SIG-M5 treated with dmso at 0.1 percent for 504 hours (cell line): ENCODE results near the gene CSTF1.
A peak's percentile ranks its signal among the peaks of the same experiment; 100 is the strongest.
"Not testable (repeated sequence)": the region's sequence is repeated elsewhere in the genome, so short reads cannot be mapped to it uniquely, and the experiment has no call there.

Experiments
- DNase-seq: peaks from one replicate; lab custom pipeline; 2025; ENCODE audit not compliant: unreplicated experiment; lab: John Stamatoyannopoulos, UW

The CSTF1 gene

DNA sequence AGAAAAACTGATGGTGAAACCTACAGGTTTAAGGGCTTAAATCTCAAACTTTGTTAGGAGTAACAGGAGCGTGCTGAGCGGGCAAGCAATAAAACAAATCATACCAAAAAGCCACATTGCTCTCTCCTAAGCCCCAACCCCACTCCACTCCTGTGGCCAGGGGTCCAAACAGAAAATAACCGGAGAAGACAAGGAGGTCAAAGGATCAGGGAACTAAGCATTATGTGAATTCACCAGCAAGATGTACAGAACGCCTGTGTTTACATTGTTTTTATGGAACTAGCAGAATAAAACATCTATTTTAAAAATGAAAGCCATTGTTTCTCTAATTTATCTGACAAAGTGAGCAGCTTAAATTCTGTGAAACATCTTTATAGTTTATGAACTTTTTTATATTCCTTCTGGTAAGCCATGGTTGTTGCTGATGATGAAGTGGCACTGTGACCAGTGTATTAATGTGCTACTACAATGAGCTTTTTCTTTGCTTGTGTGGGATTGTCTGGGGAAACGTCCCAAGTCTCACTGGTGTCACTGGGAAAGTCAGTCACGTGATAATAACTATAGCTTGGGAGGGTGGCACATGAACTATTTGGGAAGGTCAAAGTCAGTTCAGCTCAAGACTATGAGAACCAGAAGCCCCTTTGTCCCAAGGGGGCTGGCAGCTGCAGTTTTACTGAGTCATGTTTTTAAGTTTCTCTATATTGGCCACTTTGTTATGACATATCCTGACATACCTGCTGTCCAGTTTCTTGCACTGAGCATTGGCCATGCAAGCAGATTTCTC is 23.9 kb upstream of the CSTF1 start:
- DNase-seq, result no peak

DNA sequence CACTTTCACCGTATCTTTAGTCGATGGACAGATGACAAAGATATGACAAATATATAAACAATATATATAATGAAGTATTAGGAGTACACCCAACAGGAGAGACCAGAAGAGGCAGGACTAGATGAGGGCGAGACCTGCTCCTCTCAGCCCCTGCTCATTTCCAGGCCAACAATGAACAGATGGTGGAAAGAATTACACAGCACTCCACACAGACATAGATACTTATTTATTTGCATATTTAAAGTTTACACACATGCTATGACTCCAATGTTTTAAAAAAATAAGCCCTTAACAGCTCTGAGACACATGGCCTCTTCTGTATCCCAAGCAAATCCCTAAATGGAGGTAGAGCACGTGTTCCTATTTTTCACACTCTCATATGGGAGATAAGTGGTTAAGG is 23.3 kb upstream of the CSTF1 start:
- DNase-seq, result no peak

DNA sequence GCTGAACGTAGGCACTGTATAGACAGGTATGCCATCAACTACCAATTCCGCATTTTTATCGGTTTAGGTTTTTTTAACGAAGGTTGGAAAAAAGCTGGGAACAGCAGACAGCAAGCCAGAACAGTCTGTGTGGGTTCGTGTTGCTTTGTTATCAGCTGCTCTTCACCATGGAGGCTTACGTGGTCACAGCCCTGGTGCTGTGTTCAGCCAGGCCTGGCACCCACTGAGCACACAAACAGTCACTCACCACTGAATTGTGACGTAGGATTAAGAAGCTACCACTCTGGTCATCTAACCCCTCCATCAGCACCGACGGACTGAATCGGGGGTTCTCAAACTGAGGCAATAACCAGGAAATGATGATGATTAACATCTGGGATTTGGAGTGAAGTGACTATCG is 20.5 kb upstream of the CSTF1 start:
- DNase-seq, result no peak

DNA sequence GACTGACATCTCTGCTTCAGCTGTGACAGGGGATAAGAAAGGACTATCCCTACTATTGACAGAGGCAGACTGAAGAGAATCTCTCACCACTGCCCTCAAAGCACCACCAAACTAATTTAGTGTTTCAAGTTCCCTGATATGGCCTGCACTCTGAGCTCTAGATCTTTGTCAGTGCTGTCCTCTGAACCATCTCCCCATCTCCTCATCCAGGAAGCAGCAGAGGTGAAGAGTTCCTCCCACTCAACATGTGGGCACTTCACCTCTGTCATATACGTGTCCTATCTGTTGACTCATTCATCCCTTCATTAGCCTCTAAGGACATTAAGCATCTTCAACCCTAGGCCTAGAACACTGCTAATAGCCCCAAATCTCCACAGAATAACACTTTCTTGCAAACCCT is 19.6 kb upstream of the CSTF1 start:
- DNase-seq, result no peak

DNA sequence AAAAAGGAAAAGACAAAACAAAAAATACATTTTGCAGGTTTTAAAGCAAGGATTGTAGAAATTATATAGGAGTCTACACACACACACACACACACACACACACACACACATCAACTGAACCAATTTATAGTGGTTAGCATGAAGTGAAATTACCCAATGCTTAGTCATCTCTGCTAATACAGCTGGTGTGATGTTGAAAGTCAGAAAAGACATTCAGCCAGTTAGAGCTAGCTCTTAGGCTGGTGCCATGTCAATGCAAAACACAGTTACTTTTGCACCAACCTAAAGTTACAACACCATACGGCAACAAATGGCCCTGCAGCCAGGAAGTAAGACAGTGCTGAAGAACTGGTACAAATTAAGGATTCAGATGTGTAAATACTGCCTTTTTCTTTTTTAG is 18.5 kb upstream of the CSTF1 start:
- DNase-seq, result peak; percentile 97

DNA sequence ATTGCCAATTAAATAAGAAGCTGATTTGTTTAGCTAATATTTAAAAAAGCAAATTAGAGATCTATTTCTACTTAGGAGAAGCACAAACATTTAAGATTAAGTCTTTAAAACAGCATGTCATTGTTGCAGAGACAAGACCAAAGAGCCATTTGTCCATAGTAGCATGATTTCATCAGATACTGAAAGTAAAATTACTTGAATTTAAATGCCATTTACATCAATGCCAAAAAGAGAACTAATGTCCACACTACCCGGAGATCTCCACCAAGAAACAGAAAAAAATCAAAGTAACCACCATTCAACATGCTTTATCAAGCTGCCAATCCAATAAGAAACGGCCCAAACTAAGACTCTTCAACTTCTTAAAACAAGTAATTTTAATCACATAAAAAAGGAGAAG is 16.1 kb upstream of the CSTF1 start:
- DNase-seq, result no peak

DNA sequence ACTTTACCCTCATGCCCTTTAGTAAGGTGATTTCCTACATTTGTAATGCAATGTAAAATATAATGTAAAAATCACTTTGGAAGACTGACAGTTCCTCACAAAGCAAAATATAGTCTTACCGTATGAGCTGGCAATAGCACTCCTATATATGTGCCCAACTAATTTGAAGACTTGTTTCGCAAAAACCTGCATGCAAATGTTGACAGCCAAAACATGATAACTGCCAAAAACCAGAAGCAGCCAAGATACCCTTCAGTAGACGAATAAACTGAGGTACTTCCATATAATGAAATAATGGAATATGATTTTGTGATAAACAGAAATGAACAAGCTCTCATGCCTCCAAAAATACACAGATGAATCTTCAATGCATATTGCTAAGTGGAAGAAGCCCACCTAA is 14.1 kb upstream of the CSTF1 start:
- no peak for DNase-seq

DNA sequence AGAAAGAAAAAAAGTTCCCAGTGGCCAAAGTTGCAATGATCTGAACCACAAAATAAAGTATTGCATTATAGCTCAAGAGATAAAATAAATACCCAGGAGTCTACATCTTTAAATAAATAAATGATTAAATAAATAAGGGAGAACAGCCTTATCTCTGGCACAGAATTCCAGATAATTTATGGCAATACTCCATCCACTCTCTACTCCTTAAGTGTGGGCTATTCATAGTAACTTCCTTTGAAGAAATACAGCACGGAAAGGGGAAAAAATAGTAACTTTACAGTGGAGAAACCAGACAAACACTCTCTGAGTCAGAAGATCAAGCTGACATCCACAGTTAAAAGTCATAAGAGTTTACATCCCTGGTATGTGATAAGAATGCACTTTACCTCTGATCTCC is 12.1 kb upstream of the CSTF1 start:
- no peak for DNase-seq

DNA sequence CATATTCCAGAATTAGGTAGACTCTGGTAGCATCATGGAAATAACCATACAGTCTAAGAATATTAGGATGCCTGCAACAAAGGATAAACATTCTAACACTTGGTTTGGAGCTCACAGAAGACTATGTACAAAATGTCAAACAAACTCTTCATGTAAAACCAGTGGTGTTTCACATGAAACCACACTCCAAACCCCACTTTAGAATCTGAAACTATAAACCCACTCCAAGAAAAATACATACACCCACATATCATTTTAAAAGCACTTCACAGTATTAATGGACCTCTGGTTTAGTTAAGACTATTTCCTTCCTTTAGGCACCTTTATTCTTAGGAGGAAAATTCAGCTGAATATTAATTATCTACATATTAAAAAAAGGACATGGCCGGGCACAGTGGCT is 10.9 kb upstream of the CSTF1 start:
- no peak for DNase-seq

DNA sequence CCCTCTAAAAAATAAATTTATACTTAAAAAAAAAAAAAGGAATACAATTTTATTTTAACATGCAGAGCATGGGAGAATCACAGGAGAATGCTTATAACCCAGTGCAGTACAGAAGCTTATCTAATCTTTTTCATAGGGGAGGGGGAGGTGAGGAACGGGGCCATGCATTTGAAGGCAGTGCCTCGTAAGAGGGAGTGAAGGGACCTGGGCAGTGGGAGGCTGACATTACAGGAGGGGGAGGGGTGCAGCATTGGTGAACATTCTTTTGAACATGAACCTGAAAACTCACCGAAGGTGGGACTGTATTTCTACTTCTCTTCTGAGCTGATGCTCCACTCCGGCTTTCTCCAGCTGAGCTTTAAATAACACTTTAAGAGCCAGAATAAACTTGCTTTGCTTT is 9.7 kb upstream of the CSTF1 start:
- DNase-seq, result no peak

DNA sequence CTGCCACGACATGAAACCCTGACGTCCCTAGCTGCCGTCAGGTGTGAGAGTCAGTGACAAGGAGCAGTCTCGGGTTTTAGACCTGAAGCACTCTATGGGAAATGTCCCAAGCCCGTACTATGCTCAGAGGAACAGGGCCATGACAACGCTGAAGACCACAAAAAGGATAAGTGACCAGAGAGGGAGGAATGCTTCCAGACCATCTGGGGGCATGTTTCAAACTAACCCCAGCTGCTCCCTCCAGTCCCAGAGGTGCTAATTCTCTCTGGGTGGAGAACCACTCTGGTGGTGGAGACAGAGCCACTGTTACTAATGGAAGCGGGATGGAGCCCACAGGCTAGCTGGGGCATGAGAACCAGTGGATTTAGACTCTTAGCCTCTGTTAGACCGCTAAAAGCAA is 9.1 kb upstream of the CSTF1 start:
- no peak for DNase-seq

DNA sequence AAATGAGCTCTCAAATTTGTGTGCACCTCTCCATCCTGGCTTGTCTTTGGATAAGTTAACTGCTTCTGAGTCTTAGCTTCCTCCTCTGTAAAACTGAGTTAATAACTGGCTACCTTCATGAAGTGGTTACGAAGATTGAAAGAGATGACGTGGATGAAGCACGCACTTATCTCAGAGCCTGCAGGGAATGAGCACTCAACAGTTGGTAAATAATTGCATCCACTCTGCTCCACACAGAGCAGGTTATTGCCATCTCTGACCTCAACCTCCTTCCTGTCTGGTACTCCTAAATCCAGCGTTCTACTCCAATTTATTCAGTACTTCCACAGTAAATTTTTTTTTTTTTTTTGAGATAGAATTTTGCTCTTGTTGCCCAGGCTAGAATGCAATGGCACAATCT is 7.3 kb upstream of the CSTF1 start:
- DNase-seq, result no peak

DNA sequence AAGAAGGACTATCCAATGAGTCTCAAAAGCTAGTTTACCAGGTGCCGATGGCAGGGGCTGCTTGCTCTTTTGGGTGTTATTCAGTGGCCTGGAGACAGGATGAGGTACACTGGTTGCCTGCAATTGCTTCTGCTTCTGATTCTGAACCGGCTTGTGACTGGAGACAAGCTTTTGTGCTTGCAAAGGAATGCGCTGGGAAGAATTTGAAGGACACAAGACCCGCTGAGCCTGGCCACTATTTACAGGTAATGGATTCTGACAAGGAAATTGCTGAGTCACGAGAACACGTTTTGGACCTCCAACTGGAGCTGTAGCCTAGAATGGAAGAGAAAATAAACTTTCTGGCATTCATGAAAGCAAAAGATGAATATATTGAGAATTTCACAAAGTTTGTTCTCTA is 6.2 kb upstream of the CSTF1 start:
- DNase-seq, result no peak

DNA sequence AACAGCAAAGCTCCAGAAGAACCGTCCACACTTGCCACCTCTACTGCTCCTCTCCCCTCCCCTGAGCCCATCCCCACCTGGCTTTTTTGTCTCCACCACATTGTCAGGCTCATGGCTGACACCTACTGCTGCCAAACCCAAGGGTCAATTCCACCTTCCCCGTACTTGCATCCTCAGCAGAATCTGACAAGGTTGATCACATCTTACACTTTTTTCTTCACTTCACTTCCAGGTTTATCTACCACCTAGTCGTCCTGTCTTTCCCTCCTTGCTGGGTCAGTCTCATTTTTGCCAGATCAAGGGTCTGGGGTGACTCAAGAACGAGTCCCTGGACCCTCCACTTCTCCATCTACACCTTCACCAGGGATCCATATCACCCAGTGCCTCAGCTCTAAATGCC is 3.6 kb upstream of the CSTF1 start:
- DNase-seq, result no peak

DNA sequence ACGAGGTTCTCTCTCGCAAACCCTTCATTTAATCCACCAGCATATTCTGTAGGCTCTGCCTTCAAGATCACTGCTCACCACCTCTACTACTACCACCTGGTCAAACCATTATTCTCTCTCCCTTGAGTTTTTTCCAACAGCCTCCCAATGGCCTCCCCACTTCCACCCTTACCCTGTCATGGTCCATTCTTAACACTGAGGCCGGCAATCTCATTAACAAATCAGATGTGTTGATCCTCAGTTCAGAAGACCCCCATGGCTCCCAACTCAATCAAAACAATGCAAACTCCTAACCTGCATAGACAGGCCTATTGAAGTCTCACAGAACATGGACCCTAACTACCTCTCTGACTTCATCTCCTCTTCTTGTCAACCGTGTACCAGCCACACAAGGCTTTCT is 2.6 kb upstream of the CSTF1 start:
- no peak for DNase-seq

DNA sequence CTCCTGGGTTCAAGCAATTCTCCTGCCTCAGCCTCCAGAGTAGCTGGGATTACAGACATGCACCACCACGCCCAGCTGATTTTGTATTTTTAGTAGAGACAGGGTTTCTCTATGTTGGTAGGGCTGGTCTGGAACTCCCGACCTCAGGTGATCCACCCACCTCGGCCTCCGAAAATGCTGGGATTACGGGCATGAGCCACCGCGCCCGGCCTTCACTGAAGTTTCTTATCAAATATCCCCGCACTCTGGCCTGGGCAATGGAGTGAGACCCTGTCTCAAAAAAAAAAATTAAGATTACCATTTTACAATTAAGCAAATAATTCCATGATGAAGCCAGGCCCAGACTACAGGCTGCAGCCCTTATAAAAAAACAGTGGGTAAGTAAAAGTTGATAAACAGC is 2.0 kb upstream of the CSTF1 start:
- DNase-seq, result not testable (repeated sequence)

DNA sequence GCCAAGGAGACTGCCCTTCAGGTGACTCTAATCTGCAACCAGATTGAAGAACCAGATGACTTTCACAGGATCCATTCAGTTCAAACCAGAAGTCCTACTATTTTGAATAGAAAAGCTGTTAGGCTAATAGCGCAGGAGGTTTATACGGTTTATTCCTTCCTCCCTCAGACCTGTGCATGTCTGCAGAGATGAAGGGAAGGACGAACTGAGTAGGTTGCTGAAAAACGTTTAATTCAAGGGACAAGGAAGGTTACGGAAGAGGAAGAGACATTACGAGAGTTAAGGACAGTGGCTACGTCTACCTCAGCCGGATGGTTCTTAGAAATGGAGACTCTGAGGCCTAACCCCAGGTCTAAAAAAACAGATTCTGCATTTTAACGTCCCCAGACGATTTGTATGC is 1.4 kb upstream of the CSTF1 start:
- DNase-seq, result peak; percentile 52

DNA sequence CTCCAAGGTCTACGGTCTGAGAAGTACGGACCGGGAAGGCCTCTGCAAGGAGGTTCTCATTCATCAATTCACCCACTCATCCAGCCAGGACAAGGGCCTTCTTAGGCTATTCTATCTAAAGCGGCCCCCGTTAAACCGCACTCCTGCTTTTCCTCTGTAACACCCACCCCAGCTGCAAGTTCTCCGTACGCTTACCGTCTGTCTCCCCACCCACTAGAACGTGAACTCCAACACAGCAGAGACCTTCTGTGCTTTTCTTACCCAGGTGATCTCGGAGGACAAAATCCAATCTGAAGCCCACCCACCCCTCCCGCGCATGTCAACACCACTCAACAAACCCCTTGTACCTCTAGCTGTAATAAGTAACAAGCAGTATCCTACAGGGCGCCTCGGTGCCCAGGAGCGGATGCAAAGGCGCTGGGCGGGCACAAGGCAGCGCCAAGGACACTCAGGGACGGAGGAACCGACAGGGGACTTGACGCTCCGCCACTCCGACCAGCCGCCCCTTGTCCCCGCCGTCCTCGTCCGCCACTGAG is 781 bp upstream of the CSTF1 start:
- peak; percentile 45 for DNase-seq

DNA sequence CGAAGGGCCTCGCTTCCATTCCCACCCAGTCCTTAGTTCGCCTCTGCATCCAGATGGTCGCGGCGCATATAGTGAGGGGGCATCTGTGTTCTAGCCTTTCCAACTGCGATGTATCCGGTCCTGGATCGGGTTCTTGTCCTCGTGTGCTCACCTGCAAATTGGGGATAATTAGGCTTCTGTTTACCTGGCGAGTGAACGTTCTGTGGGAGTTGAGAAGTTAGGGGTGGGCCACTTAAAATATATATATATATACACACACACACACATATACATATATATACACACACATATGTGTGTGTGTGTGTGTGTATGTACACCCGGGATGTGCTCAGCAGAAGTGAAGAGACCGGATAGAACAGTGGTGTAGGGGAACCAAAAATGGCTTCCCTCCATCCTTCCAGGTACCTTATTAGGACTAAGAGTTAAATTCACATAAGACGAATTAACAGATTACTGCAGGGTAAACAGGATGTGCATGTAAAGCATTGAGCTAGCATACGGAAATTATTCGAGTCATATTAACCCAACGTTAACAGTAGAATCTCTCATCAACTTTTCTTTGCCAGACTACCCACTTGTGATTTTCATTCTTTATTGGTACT is 537 bp downstream of the CSTF1 start:
- peak; percentile 15 for DNase-seq

DNA sequence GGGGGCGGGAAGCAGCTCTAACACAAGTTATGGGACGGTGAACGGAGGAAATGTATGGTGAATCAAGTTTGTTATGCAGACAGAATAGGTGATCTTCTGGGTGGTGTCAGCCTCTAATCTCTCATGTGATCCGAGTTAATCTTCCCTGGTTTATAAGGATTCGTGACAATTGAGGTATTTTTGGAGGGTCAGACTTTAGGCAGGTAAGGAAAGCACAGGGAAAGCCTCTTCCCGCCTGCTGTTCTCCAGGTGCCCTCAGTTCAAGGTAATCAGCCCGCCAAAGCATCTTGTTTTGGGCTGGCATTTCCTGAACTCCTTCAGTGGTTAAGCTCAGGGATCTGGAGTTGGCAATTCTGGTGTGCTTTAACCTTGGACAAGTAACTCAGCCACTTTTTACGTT is 1.2 kb downstream of the CSTF1 start:
- no peak for DNase-seq

DNA sequence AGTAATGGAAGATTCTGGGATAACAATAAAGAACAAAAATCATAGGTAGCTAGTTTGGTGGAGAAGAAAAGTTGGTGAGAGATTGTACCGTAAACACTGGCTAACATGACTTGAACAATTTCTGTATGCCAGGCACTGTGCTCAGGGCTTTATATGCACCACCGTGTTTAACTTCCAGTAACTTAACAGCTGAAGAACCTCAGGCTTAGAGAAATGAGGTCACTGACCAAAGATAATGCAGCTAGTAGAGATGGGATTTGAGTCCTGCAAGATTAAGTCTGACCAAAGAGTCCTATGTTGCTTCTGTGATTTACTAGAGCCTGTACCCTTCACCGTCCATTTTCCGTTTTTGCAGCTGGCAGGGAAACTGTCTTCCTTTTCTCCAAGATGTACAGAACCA is 2.7 kb downstream of the CSTF1 start:
- DNase-seq, result no peak

DNA sequence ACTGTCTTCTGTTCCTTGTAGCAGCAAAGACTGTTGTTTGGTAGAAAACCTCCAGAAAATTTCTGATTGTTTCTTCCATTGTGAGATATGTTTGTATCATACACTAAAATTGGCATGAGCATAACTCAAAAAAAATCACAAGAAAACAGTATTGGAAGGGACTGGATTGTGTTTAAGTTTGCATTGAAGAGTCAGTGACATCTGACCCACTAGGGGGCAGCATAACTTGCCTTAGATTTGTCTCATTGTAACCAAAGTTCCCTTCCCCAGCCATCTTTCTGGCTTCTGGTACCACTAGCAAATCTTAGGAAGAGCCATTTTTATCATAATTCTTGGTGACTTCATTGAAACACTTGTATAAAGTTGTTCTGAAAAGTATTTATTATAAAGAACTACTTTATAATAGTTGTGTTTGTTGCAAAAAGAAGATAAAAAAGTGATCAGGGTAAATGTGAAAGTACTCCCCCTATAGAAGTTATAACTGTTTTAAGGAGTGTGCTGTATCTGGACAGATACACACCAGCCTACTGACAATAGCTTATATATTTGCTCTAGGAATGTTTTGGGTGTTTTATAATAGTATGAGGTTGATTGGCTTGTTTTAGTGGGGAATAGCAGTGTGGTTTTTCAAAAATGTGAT is 7.7 kb downstream of the CSTF1 start:
- peak; percentile 76 for DNase-seq
